TTC549 (cell line): ENCODE measurements around the gene PLOD2.

ENCODE experiments used
- FAIRE-seq: peaks from 2 replicates; lab custom pipeline; 2012; peaks lifted over from hg19 to GRCh38; lab: Jason Lieb, UNC

The PLOD2 gene

GRCh38 chr3:146160964-146161662 lies at the start of gene PLOD2:
Gene PLOD2, minus strand, starts transcription at chr3:146161184. Its CDS starts 195 bp downstream, at chr3:146160989.
- no peak for FAIRE-seq

GRCh38 chr3:146209371-146209770 lies 48.4 kb upstream of the PLOD2 start:
- FAIRE-seq, result no peak

GRCh38 chr3:146203776-146204175 lies 42.8 kb upstream of the PLOD2 start:
- FAIRE-seq, result no peak

- FAIRE-seq, result no peak
Observed at GRCh38 chr3:146200461-146201220, 39.7 kb upstream of the PLOD2 start.

- no peak for FAIRE-seq
Observed at GRCh38 chr3:146199762-146200161, 38.8 kb upstream of the PLOD2 start.

- FAIRE-seq, result no peak
Observed at GRCh38 chr3:146196789-146197188, 35.8 kb upstream of the PLOD2 start.

GRCh38 chr3:146195605-146196004 lies 34.6 kb upstream of the PLOD2 start:
- FAIRE-seq, result no peak

- FAIRE-seq, result no peak
Observed at GRCh38 chr3:146195030-146195429, 34.0 kb upstream of the PLOD2 start.

- no peak for FAIRE-seq
Observed at GRCh38 chr3:146191051-146191450, 30.1 kb upstream of the PLOD2 start.

- FAIRE-seq, result peak; percentile 19
Observed at GRCh38 chr3:146189519-146190173, 28.7 kb upstream of the PLOD2 start.

- peak; percentile 46 for FAIRE-seq
Observed at GRCh38 chr3:146187334-146187950, 26.5 kb upstream of the PLOD2 start.

GRCh38 chr3:146184241-146185015 lies 23.4 kb upstream of the PLOD2 start:
- no peak for FAIRE-seq

- no peak for FAIRE-seq
Observed at GRCh38 chr3:146181216-146181615, 20.2 kb upstream of the PLOD2 start.

GRCh38 chr3:146180376-146180775 lies 19.4 kb upstream of the PLOD2 start:
- no peak for FAIRE-seq

- no peak for FAIRE-seq
Observed at GRCh38 chr3:146178006-146178689, 17.2 kb upstream of the PLOD2 start.

GRCh38 chr3:146177519-146177918 lies 16.5 kb upstream of the PLOD2 start:
- no peak for FAIRE-seq

GRCh38 chr3:146177072-146177471 lies 16.1 kb upstream of the PLOD2 start:
- no peak for FAIRE-seq

- no peak for FAIRE-seq
Observed at GRCh38 chr3:146172586-146172985, 11.6 kb upstream of the PLOD2 start.

- no peak for FAIRE-seq
Observed at GRCh38 chr3:146170591-146170990, 9.6 kb upstream of the PLOD2 start.

GRCh38 chr3:146169891-146170290 lies 8.9 kb upstream of the PLOD2 start:
- FAIRE-seq, result no peak

- FAIRE-seq, result no peak
Observed at GRCh38 chr3:146166826-146167225, 5.8 kb upstream of the PLOD2 start.
